Activated naive CD4-positive, alpha-beta T cell treated with anti-CD3 and anti-CD28 coated beads for 36 hours (primary cell): ENCODE measurements around the gene CHN1. TPM values are rescaled to one million over a fixed set of nuclear protein-coding genes. Genes with fewer than 3 reads are reported as not detected.

Experiments
- total RNA-seq, 2 experiments: library from RNA; stranded (reverse); gene quantifications; one replicate each; pipeline ENCODE4 v1.2.3, GENCODE V29; 2021

CHN1 gene
- total RNA-seq, 2 experiments from 2014 or later: 2.1 to 3.3 TPM

Other genes starting within 250 kb of the CHN1 start
- gene CHRNA1, start 240.9 kb downstream of the CHN1 start, total RNA-seq: not detected
- gene ATF2, start 162.8 kb upstream of the CHN1 start, total RNA-seq: 10 to 100 TPM; 48.0 to 53.3 TPM
- 100 to 1,000 TPM; 308 to 310 TPM for gene ATP5MC3, start 176.3 kb upstream of the CHN1 start, total RNA-seq